ENCODE measurements around the gene C5orf58.

GRCh38 chr5:170267431-170268152 is 34.8 kb downstream of the C5orf58 start:
- no peak for TF ChIP-seq ZBTB21 (tag by site-specific recombination; IDR thresholded peaks at IDR 0.05)
- no peak for TF ChIP-seq CTCF (tag by site-specific recombination; IDR thresholded peaks at IDR 0.05)
- TF ChIP-seq KLF9 (tag by site-specific recombination; IDR thresholded peaks at IDR 0.05; ENCODE audit: low read depth), result no peak
- no peak for TF ChIP-seq ZNF449 (tag by site-specific recombination; IDR thresholded peaks at IDR 0.05)
- no peak for TF ChIP-seq PATZ1 (tag by site-specific recombination; IDR thresholded peaks at IDR 0.05)
